ENCODE measurements around the gene PPEF1.

- TF ChIP-seq CTCF (IDR thresholded peaks at IDR 0.05) (no peak), POLR2A (IDR thresholded peaks at IDR 0.05) (no peak)
Observed at GRCh38 chrX:18874560-18875255, 167.3 kb downstream of the PPEF1 start.

Measured in lower leg skin (tissue), 3 donors.